ENCODE measurements around the gene SMAD7.

SMAD7 gene

DNA sequence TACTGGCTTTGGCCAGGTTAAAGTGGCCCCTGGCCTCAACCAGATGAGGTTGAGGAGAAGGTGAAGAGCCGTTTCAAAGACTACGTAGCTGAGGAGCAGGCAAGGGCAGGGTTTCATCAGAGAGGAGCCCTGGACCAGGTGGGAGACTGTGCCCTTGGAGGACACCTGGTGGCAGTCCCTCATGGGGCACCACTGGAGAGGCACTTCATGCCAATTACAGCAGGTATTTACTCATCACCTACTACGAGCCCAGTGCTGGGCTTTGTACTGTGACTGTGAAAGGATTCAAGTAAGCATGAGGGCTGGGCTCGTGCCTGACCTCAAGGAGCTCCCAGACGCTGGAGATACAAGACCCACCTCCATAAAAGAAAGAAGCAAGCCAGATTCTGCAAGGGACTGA lies 37.6 kb downstream of the SMAD7 start:
- DNase-seq: no peak

- DNase-seq: no peak
Measured at GRCh38 chr18:48910972-48911545, 39.7 kb downstream of the SMAD7 start.

- DNase-seq: no peak
Measured at GRCh38 chr18:48909721-48910120, 41.0 kb downstream of the SMAD7 start.

DNA sequence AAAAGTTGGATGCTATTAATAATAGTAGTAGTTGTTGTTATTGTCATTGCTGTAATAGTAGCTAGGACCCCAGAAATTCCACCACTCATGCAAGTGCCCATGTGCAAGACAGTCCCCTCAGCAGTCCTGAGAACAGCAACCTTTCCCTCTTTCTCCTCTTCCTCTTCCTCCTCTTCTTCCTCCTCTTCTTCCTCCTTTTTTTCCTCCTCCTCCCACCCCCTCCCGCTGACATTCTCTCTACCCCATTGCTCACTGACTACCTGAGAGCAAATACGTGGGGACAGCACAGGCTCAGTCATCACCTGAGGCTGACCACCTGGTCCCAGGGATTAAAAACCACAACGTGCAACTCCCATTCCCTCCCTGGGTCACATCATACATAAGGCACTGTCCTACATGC lies 41.8 kb downstream of the SMAD7 start:
- DNase-seq: no peak

GRCh38 chr18:48905513-48905912 lies 45.3 kb downstream of the SMAD7 start:
- no peak for DNase-seq

DNA sequence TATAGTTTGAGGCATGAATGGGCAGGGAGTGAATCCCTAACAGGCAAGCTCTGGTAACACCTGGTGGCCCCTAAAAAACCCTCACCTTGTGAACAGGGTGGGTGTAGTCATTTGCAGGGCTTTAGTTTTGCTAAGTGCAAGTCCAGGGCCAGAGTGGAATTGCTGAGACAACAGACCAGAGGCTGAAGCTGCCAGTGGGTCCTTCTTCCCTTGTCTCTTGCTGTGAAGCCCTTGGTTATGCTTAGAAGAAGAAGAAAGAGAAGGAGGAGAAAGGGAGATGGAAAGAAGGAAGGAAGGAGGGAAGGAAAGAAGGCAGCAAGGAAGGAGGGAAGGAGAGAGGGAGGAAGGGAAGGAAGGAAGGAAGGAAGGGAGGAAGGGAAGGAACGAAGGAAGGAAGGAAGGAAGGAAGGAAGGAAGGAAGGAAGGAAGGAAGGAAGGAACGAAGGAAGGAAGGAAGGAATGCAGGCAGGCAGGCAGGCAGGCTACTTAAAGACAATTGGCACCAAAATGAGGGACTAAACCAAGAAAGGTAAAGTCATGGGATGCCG lies 45.8 kb downstream of the SMAD7 start:
- no peak for DNase-seq

DNA sequence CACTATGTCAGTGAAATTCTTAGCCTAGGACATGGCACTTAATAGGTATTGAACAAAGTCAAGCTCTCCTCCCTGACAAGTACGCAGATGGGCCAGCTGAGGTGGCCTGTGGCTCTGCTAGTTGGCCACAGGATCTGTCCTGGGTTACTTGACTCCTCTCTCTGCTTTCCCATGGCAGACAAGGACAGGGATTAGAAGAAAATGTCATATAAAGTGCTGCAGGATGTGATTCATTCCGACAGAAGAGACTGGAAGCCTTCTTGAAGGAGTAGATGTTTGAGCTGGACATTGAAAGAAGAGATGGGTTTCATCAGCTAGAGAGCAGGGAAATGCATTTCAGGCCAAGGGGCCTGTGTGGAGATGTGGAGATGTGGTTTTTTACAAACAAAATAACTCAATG lies 46.7 kb downstream of the SMAD7 start:
- DNase-seq: no peak

DNA sequence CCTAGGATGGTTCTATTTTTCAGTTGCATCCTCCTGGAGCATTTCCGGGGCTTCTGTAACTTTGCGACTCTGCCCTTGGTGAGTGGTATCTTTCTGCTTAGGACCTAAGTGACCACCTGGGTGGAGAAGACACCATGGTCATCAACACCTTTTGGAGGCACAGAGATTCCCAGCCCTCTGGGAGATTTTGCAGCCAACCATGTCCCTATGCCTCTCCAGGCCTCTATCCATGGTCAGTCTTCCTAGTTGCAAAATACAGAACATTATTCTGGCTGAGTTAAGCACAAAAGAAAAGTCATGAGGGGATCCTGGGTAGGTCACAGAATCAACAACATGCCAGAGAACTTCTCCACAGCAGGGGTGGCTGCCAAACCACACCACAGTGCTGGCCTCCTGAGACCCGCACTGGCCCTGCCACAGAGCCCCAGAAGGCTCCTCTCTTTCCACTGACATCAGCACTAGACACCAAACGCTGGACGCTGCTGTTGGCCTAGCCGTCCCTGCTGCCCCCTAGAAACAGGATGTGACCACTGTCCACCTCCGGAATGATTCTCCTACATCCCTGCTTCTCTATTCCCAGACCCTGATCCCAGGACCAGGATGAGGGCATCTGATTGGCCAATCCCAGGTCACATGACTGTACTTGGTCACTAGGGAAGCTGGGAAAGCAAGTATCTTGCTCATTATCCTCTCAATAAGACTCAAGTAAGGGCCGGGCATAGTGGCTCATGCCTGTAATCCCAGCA lies 47.7 kb downstream of the SMAD7 start:
- no peak for DNase-seq

GRCh38 chr18:48902023-48902855 lies 48.5 kb downstream of the SMAD7 start:
- peak; percentile 24 to 37 for DNase-seq

GRCh38 chr18:48901145-48902022 lies 49.4 kb downstream of the SMAD7 start:
- no peak for DNase-seq

DNA sequence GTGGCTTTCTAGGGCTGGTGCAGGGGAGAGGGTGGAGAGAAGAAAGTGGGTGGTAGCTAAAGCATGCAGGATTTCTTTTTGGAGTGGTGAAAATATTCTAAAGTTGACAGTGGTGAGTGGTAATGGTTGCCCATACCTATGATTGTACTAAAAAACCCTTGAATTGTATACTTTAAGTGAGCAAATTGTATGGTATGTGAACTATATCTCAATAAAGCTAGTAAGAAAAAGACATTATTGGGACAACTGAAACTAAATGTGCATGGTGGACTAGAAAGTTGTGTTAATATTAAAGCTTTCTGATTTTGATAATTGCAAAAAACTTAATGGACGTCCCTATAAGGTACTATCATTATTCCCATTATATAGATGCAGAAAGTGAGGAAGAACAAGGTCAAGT lies 50.3 kb downstream of the SMAD7 start:
- DNase-seq: no peak

- DNase-seq: no peak
Measured at GRCh38 chr18:48899558-48900174, 51.1 kb downstream of the SMAD7 start.

DNA sequence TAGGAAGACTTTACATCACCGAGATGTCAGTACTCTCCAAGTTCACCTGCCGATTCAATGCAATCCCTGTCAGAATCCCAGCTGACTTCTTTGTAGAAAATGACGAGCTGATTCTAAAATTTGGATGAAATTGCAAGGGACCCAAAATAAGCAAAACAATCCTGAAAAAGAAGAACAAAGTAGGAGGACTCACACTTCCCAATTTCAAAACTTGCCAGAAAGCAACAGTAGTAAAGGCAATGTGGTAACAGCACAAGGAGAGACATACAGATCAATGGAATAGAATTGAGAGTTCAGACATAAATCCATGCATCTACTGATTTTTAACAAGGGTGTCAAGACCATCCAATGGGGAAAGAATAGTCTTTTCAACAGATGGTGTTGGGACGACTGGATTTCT lies 52.2 kb downstream of the SMAD7 start:
- no peak for DNase-seq

DNA sequence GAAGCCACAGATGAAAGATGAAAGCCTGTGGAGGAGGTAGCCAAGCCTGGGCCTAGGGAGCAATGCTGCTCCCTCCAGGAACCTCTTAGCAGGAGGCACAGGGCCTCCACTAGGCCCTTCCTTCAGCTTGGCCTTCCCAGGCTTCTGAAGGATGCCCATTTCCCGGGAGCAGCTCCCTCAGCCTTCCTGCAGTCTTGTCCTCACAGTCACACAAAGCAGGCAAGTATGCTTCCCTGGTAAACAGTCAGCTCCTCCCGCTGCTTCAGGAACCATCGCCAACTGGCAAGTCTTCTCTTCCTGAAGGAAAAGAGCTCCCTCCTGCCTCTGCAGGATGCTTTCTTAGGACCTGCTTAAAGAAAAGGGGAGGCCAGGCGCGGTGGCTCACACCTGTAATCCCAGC lies 53.2 kb downstream of the SMAD7 start:
- DNase-seq: no peak

- DNase-seq: peak; percentile 70 to 77
Measured at GRCh38 chr18:48896875-48897511, 53.8 kb downstream of the SMAD7 start.

- DNase-seq: no peak
Measured at GRCh38 chr18:48896326-48896874, 54.4 kb downstream of the SMAD7 start.

DNA sequence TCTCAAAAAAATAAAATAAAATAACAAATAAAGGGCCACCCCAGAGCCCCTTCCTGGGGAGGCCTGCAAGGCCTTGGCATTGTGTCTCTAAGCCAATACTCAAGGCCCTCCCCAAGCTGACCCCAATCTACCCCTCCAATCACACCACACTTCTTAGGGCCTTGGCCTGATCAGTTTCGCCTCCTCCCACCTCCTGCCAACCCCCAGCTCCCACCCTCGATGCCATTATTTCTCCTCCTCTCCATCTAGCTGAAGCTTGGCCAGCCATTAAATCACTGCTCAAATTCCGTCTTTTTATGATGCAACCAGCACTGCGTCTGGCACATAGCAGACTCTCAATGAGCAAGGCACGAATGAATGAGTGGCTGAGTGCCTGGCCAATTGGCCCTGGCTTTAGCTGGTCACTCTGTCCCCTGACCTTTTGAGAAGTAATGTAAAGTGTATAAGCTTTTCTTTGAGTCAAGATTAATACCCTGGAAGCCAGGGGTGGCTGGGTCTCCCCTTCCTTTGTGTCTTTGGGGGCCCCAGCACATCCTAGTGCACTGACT lies 55.9 kb downstream of the SMAD7 start:
- no peak for DNase-seq

DNA sequence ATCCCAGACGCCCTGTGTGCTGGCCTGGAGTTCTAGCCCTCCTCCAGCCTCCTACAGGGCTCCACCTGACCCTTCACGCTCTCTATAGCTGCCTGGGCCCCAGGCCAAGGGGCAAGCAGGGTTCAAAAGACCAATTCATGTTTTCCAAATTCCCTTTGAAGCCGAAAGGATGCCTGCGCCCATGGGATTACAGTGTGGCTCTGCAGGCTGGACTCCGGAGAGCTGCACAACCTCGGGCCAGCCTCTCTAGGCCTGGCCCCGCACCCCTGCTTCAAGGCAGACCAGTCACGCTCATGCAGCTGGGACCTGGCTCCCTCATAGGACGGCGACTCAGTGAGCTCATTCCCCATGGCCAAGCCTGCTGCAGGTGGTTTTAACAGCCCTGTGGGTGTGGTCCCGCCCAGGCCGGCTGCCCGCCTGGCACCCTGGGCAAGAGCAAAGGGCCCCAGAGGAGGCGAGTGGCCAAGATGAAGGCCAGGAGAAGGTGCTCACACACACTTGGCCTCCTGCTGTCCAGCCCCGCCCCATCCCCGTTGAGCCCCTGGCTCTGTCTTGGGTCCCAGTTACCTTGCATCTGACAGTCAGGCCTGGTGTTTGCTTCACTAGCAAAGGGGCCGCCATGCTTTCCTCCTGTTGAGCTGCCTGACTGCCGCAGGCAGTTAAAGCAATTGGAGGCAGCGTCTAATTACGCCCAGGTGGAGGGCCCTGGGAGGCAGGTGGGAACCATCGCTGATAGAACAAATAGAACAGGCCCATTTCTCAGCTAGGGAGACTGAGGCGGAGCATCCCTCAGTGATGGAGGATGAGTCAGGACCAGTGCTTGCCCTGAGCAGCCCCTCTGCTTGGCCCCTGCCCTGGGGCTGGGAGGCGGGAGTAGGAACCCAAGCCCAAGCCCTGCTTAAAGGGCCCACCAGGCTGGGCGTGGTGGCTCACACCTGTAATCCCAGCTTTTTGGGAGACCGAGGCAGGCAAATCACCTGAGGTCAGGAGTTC lies 56.9 kb downstream of the SMAD7 start:
- DNase-seq: no peak

DNA sequence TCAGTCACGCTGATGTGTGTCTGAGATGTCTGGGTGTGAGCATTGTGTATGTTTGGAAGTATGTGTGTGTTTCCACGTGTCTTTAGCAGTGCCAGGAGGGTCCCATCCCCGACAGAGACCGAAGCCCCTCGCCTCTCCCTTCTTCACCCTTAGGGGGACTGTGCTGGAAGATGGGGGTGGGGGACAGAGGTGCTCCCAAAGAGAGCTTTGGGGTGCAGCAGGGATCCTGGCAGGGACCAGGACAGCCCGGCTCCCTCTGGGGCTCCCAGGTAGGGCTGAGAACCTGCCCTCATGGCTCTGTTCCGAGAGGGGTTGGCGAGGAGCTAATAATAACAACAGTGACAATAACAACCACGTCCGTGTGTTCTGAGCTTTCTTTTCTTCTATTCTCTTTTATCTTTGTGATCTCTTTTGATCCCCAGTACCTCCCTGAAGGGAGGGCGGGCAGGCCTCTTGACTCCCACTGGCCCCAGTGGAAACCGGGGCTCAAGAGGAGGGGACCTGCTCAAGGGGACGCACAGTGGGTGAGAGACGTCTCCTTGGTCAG lies 57.6 kb downstream of the SMAD7 start:
- DNase-seq: no peak
